Smooth muscle cell (in vitro differentiated cells): ENCODE results near the gene C9orf153. TPM values are rescaled to one million over a fixed set of nuclear protein-coding genes. Genes with fewer than 3 reads are reported as not detected.
A peak's percentile ranks its signal among the peaks of the same experiment; 100 is the strongest.
"Not testable (repeated sequence)": the region's sequence is repeated elsewhere in the genome, so short reads cannot be mapped to it uniquely, and the experiment has no call there.

ENCODE experiments used
- DNase-seq: peaks from one replicate; lab custom pipeline; 2025; ENCODE audit not compliant: unreplicated experiment; lab: John Stamatoyannopoulos, UW
- H2AFZ ChIP-seq: fragments of 200-600 bp; sonication (generic); 2 replicates; pipeline ENCODE4 v1.6.0; 2016; ENCODE audit warnings: antibody characterized with exemption, low read depth, mild to moderate bottlenecking
- H3F3A ChIP-seq: fragments of 200-600 bp; sonication (generic); 2 replicates; pipeline ENCODE4 v1.6.0; 2017; ENCODE audit warnings: antibody characterized with exemption, low read depth
- H3K27ac ChIP-seq: fragments of 200-600 bp; sonication (generic); 2 replicates; pipeline ENCODE4 v1.5.1; 2016; ENCODE audit warnings: low read depth, mild to moderate bottlenecking
- H3K27me3 ChIP-seq: fragments of 200-600 bp; sonication (generic); 2 replicates; pipeline ENCODE4 v1.6.1; 2016; ENCODE audit warnings: low read depth, mild to moderate bottlenecking
- H3K36me3 ChIP-seq: fragments of 200-600 bp; sonication (generic); 2 replicates; pipeline ENCODE4 v1.5.1; 2016; ENCODE audit warnings: low read depth
- H3K4me1 ChIP-seq: fragments of 200-600 bp; sonication (generic); 2 replicates; pipeline ENCODE4 v1.5.1; 2016; ENCODE audit warnings: low read depth
- H3K4me2 ChIP-seq: fragments of 200-600 bp; sonication (generic); 2 replicates; pipeline ENCODE4 v1.6.0; 2016; ENCODE audit warnings: mild to moderate bottlenecking
- H3K4me3 ChIP-seq: fragments of 200-600 bp; sonication (generic); 2 replicates; pipeline ENCODE4 v1.5.1; 2016; ENCODE audit warnings: mild to moderate bottlenecking
- H3K79me2 ChIP-seq: fragments of 200-600 bp; sonication (generic); 2 replicates; pipeline ENCODE4 v1.6.0; 2016; ENCODE audit warnings: low read depth, mild to moderate bottlenecking
- H3K9ac ChIP-seq: fragments of 200-600 bp; sonication (generic); 2 replicates; pipeline ENCODE4 v1.6.0; 2016; ENCODE audit warnings: low read depth
- H3K9me3 ChIP-seq: fragments of 200-600 bp; sonication (generic); replicated peaks from 2 replicates; pipeline ENCODE4 v1.5.1; 2016; ENCODE audit warnings: low read depth
- H4K20me1 ChIP-seq: fragments of 200-600 bp; sonication (generic); 2 replicates; pipeline ENCODE4 v1.6.0; 2016; ENCODE audit warnings: low read depth
- WGBS: methylation state at CpG from one replicate; pipeline ENCODE4 v1.1.7; 2016; ENCODE audit warnings: low lambda C conversion rate; 5-methylcytosine and 5-hydroxymethylcytosine counted together
- polyA plus RNA-seq: library from polyadenylated mRNA; unstranded; fragments of >200 nt; fragmentation: Nextera tagmentation; extraction: Ambion mirVana; gene quantifications from 2 replicates; pipeline ENCODE4 v1.2.1, GENCODE V29; 2016
- total RNA-seq: library from RNA; depleted of rRNA; stranded (reverse); fragments of >200 nt; gene quantifications from 2 replicates; pipeline ENCODE4 v1.2.3, GENCODE V29; 2014
- TF ChIP-seq, protein P1 (sequence below): fragments of 200-600 bp; sonication (generic); IDR thresholded peaks from 2 replicates; pipeline ENCODE4 v1.5.1; 2017; ENCODE audit warnings: borderline replicate concordance, mild to moderate bottlenecking, antibody characterized with exemption; ENCODE audit not compliant: insufficient read depth, poor library complexity, severe bottlenecking

Gene C9orf153
- total and polyA plus RNA-seq, 2 experiments from 2014 or later, result 0.63 TPM; not detected in 1

DNA sequence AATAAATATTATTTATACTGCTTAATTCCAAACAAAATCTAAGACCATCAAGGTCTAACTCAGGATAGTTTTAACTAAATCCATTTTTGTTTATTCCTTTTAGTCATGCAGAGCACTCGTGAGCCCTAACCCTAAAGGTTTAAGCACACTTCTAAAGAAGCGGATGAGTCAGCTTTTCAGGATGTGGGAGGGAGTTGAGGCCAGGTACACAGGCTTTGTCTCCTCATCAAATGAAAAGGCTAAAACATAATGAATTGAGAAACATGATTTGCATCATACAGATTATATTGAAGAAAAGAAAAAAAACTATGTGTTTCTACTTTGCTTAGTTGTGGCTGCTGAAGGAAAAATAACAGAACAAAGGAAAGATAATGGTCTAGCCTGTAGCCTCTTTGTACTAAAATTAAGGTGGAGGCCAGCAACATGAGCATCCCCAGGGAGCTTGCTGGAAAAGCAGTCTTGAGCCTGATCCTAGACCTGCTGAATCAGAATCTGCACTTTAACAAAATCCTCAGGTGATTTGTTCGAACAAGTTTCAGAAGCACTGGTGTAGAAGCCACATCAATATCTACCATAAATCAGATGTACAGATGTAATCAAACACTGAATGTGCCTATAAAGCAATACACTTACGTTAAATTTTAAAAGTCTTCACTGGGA is 44.0 kb upstream of the C9orf153 start:
- Histone ChIP-seq H3K79me2 (no peaks in the 10 kb centered on the region), H3K9ac (no peak overlapping the region), H3K4me3 (no peak overlapping the region), H3K9me3 (no peaks in the 10 kb centered on the region), H3K4me1 (peaks cover 8% of the 10 kb centered on the region), H3F3A (no peaks in the 10 kb centered on the region), H3K27me3 (no peaks in the 10 kb centered on the region), H3K27ac (peak overlapping the region; percentile 16), H3K36me3 (peaks cover 53% of the 10 kb centered on the region), H2AFZ (no peak overlapping the region), H4K20me1 (peaks cover 4% of the 10 kb centered on the region), H3K4me2 (no peak overlapping the region)
- DNase-seq, result no peak
- TF ChIP-seq, protein P1, sequence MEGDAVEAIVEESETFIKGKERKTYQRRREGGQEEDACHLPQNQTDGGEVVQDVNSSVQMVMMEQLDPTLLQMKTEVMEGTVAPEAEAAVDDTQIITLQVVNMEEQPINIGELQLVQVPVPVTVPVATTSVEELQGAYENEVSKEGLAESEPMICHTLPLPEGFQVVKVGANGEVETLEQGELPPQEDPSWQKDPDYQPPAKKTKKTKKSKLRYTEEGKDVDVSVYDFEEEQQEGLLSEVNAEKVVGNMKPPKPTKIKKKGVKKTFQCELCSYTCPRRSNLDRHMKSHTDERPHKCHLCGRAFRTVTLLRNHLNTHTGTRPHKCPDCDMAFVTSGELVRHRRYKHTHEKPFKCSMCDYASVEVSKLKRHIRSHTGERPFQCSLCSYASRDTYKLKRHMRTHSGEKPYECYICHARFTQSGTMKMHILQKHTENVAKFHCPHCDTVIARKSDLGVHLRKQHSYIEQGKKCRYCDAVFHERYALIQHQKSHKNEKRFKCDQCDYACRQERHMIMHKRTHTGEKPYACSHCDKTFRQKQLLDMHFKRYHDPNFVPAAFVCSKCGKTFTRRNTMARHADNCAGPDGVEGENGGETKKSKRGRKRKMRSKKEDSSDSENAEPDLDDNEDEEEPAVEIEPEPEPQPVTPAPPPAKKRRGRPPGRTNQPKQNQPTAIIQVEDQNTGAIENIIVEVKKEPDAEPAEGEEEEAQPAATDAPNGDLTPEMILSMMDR, result no peak
- 70% methylated on average over 4 of the region's 4 CpGs for WGBS

DNA sequence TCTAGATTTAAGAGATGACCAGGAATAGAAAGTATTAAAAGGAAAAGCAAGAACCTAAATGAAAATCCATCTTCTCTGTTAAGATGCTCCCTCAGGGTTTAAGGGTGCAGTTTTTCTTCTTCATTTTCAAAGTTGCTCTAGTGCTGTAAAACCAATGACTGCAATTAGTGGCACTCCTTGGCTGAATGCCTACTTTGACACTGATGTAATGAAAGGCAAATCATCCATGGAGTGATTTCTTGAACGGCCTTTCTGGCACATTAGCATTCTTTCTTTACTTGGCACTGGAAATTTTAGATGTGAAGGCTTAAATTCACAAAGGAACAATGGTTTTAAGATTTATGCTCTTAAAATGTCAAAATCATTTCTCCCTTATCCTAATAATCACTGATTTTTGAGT is 42.2 kb upstream of the C9orf153 start:
- WGBS, result 100% methylated on average over 1 of the region's 1 CpG
- Histone ChIP-seq H3K4me1 (peaks cover 8% of the 10 kb centered on the region), H3K27ac (no peak overlapping the region), H3K27me3 (no peaks in the 10 kb centered on the region), H3K36me3 (peaks cover 50% of the 10 kb centered on the region), H4K20me1 (peaks cover 4% of the 10 kb centered on the region), H3K4me3 (no peak overlapping the region), H3K79me2 (no peaks in the 10 kb centered on the region), H3K4me2 (no peak overlapping the region), H3K9ac (no peak overlapping the region), H3K9me3 (no peaks in the 10 kb centered on the region), H2AFZ (no peak overlapping the region), H3F3A (no peaks in the 10 kb centered on the region)
- DNase-seq, result no peak
- TF ChIP-seq, protein P1, result no peak

DNA sequence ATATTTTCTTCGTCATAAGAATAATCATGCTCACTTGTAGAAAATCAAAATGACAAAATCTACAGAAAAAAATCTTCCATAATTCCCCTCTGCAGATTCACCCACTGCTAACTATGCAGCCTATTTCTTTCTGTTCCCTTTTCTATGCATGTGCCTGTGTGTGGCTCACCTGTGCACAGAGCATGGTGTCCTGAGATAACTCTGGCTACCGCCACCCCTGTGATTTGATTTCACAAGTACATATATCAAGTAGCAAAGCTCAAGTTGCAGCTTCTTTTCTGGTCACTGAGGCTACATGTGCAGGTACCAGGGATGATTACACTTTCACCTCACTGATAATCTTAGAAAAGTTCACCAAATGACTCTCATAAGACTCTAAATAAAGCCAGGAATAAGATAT is 41.2 kb upstream of the C9orf153 start:
- Histone ChIP-seq H3K4me2 (no peak overlapping the region), H3K9me3 (no peaks in the 10 kb centered on the region), H3K36me3 (peaks cover 46% of the 10 kb centered on the region), H3K9ac (no peak overlapping the region), H3K27ac (no peak overlapping the region), H4K20me1 (peaks cover 4% of the 10 kb centered on the region), H2AFZ (no peak overlapping the region), H3K4me3 (no peak overlapping the region), H3K79me2 (no peaks in the 10 kb centered on the region), H3K4me1 (peaks cover 8% of the 10 kb centered on the region), H3K27me3 (no peaks in the 10 kb centered on the region), H3F3A (no peaks in the 10 kb centered on the region)
- TF ChIP-seq, protein P1, result no peak
- WGBS, result 91% methylated on average over 2 of the region's 2 CpGs
- no peak for DNase-seq

DNA sequence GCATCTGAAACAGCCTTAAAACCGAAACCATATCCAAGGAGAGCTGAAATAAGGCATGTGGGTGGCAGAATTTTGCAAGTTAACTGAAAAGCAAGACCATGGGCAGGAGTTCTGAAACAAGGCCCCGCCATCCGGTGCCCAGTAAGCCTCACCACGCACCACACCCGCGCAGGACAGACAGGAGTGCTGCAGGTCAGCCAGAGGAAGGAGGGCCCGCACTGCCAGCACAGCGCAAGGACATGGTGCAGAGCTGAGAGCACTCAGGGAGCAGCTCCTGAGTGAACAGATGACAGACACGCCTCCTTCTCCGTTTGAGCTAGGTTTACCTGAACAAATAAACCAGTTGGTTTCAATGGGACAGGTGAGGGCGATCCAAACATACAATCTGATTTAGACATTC is 39.4 kb upstream of the C9orf153 start:
- 93% methylated on average over 11 of the region's 11 CpGs for WGBS
- peaks cover 5% of the 10 kb centered on the region for H3K4me1 ChIP-seq
- no peak overlapping the region for H3K4me3 ChIP-seq
- H3K36me3 ChIP-seq, result peaks cover 33% of the 10 kb centered on the region
- H3K79me2 ChIP-seq, result no peaks in the 10 kb centered on the region
- no peaks in the 10 kb centered on the region for H3K9me3 ChIP-seq
- no peak overlapping the region for H3K9ac ChIP-seq
- no peaks in the 10 kb centered on the region for H3F3A ChIP-seq
- no peak overlapping the region for H3K27ac ChIP-seq
- TF ChIP-seq, protein P1, result no peak
- DNase-seq, result no peak
- peaks cover 4% of the 10 kb centered on the region for H4K20me1 ChIP-seq
- no peak overlapping the region for H2AFZ ChIP-seq
- no peak overlapping the region for H3K4me2 ChIP-seq
- H3K27me3 ChIP-seq, result no peaks in the 10 kb centered on the region

DNA sequence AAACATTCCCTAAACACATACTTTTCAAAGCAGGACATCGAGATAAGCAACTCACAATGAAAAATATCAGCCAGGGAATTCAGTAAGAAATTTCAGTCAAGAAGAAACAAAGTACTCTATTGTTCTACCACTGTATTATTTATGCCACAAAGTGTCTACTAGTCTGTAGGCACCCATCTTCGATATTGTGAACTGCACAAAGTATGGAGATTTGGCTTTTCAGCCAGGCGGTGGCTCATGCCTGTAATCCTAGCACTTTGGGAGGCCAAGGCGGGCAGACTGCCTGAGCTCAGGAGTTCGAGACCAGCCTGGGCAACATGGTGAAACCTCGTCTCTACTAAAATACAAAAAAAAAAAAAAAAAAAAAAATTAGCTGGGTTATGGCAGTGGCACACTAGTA is 30.9 kb upstream of the C9orf153 start:
- WGBS, result 95% methylated on average over 6 of the region's 6 CpGs

More for the DNA sequence above, 30.9 kb upstream of the C9orf153 start:
- H3K27me3 ChIP-seq, H3K4me3 ChIP-seq, H3K79me2 ChIP-seq, H3K9me3 ChIP-seq, H3K27ac ChIP-seq, H4K20me1 ChIP-seq, H3K4me2 ChIP-seq, DNase-seq, H3K36me3 ChIP-seq, H3F3A ChIP-seq, H3K9ac ChIP-seq, H2AFZ ChIP-seq: not testable (repeated sequence)
- H3K4me1 ChIP-seq, result peaks cover 11% of the 10 kb centered on the region
